Mesenteric fat pad (tissue), 1 donor: ENCODE results near the gene UBE2E1. TPM values are rescaled to one million over a fixed set of nuclear protein-coding genes. Genes with fewer than 3 reads are reported as not detected.
"Not testable (repeated sequence)": the region's sequence is repeated elsewhere in the genome, so short reads cannot be mapped to it uniquely, and the experiment has no call there.

Experiments used
- DNase-seq: peaks from one replicate; pipeline ENCODE4 v3.0.0-alpha.2; 2020; ENCODE audit warnings: low spot score
- total RNA-seq: library from RNA; stranded (reverse); fragmentation: NEBNext Ultra II Directional; extraction: Animal tissue kit (Norgen Biotek cat#: 25700); gene quantifications from one replicate; pipeline ENCODE4 v1.2.1, GENCODE V29; 2021
- donor health status: DM: yes; HTN: yes; CAD: no.

UBE2E1 gene
- total RNA-seq, 1 donor from 2014 or later: 93.7 TPM

DNA sequence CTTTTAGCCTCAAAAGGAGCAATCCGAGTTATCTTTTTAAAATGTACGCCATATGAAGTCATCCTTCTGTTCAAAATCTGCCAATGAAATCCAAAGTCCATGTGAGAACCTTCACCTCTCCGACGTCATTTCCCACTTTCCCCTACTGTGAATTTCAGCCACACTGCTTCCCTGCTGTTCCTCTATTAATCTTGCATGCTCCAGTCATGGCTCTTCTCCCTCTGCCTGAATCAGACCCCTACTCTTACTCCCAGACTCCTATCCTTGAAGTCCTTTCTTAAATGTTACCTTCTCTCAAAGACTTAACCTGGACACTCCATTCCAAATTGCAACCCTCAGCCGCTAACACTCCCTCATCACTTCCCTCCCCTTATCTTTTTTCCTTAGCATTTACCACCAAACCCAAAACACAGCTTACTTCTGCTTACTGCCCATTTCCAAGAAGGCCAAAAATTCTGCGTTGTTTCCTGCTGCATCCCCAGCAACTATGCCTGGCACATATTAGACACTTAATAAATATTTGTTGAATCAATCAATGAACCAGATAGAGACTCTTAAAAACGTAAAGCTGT, 109.9 kb downstream of the UBE2E1 start:
- no peak for DNase-seq

DNA sequence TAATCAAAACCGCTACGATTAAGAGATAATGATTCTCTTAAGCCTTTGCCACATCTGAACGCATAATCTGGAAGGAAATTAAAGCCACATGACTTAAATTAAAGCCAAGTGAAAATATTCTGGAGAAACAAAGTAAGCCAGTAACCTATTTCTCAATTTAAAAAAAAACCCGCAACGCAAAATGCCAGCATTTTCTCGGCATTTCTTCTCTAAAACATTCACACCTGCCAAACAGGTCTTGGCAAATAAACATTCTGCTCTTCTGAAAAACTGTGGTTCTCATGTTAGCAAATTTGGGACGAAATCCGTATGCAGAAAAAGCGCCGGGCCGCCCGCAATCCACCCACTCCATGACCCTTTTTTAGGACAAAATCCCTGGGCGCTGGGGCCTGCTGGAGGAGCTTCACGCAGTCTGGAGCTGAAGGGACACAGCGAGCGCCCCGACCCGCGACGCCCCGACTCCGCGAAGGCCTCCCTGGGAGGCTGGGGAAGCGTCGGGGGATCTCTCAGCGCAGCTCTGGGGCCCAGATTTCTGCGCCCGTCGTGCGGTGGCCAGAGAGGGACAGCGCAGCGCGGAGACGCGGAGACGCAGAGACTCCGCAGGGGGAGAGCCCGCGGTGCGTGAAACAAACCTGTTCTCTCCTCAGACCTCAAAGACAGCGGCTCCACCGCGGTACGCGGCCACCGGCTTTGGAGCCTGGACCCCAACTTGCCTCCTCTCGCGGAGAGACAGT, 110.6 kb downstream of the UBE2E1 start:
- DNase-seq: no peak

DNA sequence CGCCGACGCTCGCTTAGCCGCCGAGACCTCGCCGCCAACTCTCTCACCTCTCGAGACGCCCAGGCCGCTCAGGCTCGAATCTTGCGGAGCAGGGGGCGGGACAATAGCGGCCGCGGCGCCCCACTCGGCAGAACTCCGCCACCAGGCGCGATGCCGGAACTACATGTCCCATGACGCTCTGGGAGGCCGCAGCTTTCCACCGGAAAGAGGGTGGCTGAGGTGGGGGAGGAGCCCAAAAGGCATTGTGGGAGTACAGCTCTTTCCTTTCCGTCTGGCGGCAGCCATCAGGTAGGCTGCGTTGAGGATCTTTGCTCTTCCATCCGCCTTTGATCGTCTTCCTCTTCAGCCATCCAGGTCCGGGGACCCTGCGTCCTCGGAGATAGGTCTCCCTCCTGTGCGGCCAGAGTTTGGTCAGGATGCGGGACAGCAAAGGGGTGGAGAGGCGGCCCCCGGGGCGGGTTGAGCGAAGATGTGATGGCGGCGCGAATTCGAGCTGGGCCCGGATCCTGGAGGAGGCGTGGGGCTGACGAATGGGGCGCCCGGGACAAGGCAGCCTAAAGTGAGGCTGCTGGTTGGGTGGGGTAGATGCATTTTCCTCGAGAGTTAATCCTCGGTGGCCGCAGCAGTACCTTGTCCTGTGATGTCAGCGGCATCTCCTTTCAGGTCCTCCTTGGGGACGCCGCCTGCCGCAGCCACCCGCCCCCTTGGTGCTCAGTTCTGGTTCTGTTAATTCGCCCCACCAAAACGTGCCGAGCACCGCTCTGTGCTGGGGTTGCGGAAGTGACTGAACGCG, 111.3 kb downstream of the UBE2E1 start, which contains the start of the genes NKIRAS1 and RPL15:
TSS of gene NKIRAS1 (minus strand) at position 105 of the 793 bp plus-strand sequence. CDS start 6,086 bp downstream, outside the sequence.
TSS of gene RPL15 (plus strand) at position 247 of the 793 bp plus-strand sequence. CDS start 728 bp downstream, outside the sequence.
- DNase-seq: peak; percentile 99

DNA sequence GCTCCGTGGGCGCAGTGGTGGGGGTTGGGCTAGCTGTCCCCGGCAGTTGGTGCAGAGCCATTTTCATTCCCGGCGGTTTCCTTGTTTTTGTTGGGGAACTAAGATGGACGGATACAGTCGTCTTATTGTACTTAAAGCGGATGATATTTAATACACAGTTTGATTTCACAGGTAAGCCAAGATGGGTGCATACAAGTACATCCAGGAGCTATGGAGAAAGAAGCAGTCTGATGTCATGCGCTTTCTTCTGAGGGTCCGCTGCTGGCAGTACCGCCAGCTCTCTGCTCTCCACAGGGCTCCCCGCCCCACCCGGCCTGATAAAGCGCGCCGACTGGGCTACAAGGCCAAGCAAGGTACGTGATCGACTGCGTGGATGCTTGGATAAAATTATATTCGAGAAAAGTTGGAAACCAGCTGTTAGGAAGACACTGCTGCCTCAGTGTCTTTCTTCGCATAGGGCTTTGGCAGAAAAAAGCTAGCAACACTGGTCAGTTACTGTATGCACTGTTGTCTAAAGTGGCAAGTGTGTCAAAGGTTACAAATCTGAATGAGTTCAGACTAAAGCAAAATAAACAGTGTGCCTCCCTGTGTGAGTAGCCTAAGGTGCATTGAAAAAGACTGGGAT, 112.0 kb downstream of the UBE2E1 start:
- DNase-seq: not testable (repeated sequence)

DNA sequence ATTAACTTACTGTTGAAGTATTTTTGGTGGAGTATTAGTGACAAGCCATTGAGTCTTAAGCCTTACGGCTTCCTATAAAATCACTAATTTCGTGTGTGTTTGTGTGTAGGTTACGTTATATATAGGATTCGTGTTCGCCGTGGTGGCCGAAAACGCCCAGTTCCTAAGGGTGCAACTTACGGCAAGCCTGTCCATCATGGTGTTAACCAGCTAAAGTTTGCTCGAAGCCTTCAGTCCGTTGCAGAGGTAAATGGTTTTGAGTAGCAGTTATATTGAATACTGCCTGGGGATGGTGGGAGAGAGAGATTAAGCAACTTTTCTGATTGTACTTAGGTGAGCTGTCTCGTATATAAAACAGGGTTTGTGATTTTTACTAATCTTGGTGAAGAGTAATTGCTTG, 112.6 kb downstream of the UBE2E1 start:
- not testable (repeated sequence) for DNase-seq

DNA sequence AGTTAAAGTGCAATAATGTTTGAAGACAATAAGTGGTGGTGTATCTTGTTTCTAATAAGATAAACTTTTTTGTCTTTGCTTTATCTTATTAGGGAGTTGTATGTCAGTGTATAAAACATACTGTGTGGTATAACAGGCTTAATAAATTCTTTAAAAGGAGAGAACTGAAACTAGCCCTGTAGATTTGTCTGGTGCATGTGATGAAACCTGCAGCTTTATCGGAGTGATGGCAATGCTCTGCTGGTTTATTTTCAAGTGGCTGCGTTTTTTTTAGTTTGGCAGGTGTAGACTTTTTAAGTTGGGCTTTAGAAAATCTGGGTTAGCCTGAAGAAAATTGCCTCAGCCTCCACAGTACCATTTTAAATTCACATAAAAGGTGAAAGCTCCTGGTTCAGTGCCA, 113.9 kb downstream of the UBE2E1 start:
- DNase-seq: no peak

DNA sequence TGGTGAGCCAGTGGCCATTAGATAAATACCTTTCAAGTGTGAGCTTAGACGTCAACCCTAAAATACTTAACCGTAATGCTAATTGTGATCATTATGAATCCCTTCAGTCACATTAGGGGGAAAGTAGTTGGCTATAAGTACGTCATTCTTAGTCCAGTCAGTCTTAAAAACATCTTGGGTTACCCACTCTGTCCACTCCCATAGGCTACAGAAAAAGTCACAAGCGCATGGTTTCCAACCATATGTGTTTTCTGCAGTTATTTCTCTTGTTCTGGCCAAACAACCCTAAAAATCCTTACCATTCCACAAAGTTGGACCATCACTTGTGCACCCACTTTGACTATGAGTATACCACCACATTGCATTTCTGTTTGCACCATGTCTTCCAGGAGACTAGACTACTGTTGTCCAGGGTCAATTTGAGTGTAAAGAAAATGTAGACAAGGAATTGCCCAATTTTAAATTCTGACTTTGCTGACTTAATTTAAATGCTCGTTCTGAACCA, 114.4 kb downstream of the UBE2E1 start:
- no peak for DNase-seq

DNA sequence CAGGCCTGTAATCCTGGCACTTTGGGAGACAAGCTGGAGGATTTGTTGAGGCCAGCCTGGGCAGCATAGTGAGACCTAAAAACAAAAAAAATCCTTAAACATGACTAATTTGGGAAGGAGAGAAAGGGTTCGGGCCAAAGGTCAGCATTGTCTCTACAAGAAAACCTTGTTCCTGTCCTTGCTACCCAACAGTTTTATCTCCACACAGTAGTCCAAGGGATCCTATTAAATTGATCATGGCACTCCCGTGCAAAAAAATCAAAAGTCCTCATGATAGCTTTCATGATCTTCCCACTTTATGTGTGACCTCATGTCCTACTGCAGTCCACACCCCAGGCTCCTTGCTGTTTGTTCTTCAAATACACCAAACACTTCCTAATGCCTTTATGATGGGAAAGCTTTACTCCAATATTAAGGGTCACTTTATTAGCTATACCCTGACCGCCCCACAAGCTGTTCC, 115.3 kb downstream of the UBE2E1 start:
- DNase-seq: no peak

DNA sequence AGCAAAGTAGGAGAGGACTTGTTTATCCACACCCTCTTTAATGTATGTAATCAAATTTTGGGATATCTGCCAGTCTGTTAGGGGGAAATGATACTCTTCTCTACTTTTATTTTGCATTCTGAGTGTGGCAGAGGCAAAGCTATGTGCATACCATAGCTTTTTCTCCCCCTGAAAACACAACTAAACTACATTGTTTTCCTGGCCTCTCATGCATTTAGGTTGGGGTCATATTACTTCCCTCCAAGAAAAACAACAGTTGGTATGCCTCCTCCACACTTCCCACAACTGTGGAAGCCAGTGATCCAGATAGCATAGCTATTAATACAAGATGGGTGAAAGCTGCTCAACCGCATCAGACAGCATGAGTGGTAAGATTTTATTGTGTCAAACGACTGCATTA, 118.0 kb downstream of the UBE2E1 start:
- DNase-seq: no peak

DNA sequence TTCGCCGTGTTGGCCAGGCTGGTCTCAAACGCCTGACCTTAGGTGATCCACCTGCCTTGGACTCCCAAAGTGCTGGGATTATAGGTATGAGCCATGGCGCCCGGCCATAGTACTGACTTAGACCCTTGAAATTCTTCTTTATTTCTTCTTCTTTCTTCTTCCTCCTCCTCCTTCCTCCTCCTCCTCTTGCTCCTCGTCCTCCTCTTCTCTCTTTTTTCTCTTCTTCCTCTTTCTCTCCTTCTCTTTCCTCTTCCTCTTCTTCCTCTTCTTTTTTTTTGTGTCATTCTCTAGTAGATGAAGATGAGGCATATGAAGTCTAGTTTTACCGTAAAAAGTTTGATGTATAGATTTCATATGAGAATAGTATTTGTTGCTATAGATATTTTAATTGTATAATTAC, 120.5 kb downstream of the UBE2E1 start:
- DNase-seq: no peak

DNA sequence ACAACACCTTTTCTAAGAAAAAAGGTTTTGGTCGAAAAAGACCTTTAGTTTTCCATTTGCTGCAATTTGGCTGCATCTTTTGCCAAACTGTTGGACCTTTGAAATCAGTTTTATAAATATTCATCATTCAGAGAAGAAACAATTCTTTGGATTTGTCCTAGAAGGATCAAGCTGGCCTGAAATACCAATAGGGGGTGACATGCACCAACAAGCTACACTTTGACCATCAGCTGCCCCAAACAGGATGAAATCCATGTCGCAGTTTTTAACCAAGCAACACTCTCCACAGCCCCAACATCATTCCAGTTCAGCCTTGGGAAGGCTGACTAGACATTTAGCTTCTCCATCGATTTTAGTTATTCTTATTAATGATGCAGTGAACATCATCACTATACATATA, 121.0 kb downstream of the UBE2E1 start:
- DNase-seq: no peak

DNA sequence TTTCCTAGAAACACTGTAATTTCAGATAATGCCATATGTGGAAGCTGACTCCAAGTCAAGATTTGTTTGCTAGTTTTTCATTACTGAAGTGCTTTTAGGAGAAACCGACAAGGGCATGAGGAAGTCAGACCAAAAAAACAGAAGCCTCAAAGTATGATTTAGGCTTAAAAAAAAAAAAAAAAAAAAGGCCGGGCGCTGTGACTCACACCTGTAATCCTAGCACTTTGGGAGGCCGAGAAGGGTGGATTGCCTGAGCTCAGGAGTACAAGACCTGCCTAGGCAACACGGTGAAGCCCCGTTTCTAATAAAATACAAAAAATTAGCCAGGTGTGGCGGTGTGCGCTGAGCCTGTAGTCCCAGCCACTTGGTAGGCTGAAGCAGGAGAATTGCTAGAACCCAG, 122.8 kb downstream of the UBE2E1 start:
- no peak for DNase-seq

DNA sequence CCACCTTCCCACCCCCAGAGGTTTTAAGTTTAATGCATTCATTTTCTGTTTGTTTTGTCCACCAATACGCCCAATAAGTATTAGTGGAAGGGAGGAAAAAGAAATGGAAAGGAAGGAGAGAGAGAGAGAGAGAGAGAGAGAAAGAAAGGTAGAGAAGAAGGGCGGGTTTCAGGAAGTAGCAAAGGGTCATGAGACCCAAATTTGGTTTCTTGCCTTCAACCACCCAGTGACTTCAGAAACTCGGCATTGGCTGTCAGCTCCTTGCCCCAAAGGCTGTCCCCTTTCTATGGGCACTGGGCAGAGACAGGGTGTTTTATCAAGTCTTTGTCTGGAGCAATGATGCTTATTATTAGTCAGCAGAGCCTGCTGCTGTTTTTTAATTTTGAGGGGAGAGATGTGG, 125.8 kb downstream of the UBE2E1 start:
- DNase-seq: no peak

DNA sequence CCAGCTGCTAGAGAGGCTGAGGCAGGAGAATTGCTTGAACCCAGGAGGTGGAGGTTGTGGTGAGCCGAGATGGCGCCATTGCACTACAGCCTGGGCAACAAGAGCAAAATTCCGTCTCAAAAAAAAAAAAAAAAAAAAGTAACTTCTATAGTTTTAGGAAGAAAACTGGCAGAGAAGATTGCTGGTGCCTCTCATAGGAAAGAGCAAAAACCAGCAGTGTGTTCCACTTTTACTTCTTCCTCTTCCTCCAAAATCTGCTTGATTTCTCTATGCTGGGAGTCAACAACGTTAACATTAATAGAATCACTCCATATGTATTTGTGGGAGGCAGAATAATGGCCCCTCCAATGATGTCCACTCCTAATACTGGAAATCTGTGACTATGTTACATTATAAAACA, 126.8 kb downstream of the UBE2E1 start:
- no peak for DNase-seq

DNA sequence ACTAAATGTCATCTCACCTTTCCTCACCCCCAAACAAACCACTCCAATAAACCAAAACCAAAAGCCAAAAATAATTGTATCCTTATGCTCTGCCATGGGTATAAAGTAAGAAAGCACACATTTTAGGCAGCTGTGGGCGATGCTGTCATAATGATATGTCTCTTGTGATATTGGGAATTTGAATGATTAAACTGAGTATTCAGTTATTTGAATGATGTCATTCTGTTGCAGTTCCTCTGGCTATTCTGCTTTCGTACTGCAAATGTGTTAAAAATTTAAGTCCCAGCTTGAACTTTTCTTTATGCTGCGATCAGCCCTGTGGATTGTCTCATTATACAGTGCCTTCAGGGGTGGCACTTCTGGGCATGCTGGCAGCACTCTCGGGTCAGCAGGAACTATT, 128.5 kb downstream of the UBE2E1 start:
- DNase-seq: no peak

DNA sequence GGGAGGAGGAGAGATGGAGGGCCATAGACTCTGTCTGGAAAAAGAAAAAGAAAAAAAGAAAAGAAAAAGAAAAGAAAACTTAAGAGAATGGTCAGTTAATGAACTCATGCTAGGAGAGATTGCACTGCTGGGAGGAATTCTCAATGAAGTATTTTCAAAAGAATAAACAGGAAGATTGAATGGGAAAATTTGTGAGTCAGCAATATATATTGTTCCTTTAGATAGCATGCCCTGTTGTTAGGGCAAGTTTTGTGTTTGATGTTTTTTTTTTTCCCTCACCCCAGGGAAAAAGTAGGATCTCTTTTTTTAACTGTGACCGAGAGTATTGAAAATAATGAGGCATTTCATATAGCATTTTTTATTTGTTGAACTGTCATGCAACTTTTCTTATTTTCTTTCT, 131.5 kb downstream of the UBE2E1 start:
- no peak for DNase-seq

DNA sequence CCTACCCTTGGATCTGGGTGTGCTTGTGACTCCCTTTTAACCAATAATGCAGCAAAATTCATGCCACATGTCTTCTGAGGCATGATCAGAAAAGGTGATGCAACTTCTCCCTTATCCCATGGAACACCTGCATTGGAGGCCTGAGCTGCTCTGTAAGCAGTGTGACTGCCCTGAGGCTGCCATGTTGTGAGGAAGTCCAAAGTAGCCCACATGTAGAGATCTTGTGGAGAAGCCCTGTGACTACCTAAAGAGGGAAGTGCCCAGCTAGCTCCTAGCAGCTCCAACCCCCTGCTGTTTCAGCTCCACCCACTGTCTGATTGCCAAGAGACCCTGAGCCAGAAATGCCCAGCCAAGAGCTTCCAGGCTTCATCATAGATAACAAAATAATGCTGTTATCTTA, 132.9 kb downstream of the UBE2E1 start:
- no peak for DNase-seq

DNA sequence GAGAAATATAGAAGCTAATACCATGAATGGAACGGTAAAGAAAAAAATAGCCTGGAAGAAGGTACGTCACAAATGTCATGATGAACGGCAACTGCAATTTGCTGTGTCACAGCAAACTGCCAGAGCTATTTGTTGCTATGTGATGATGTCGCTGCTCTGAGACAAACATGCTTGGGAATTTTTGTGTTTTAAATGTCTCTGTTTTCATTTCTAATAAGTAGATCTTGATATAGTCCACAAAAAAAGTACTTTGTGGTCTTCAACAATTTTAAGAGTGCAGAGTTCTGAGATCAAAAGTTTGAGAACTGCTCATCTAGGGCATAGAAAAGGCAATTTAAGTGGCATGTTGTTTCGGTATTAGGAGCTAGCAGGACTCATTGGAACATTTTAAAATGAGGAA, 135.0 kb downstream of the UBE2E1 start:
- DNase-seq: no peak
